Nephron (organoid): ENCODE data around the gene LRBA.

Source experiments
- H3K27ac Mint-ChIP-seq, 3 experiments: 2 replicates each; pipeline ENCODE4 v1.8.0; 2020; ENCODE audit warnings: mixed read lengths in 3 of 3, mild to moderate bottlenecking in 2 of 3, moderate library complexity in 1 of 3
- H3K27me3 Mint-ChIP-seq: 2 replicates; pipeline ENCODE4 v1.8.0; 2021; ENCODE audit warnings: low read depth, mild to moderate bottlenecking, moderate library complexity, mixed read lengths
- H3K36me3 Mint-ChIP-seq: 2 replicates; pipeline ENCODE4 v1.8.0; 2020; ENCODE audit warnings: low read depth, mixed read lengths
- H3K4me1 Mint-ChIP-seq: 2 replicates; pipeline ENCODE4 v1.8.0; 2020; ENCODE audit warnings: mixed read lengths
- H3K4me3 Mint-ChIP-seq, 3 experiments: 2 replicates each; pipeline ENCODE4 v1.8.0; 2020; ENCODE audit warnings: mild to moderate bottlenecking in 3 of 3, mixed read lengths in 3 of 3, moderate library complexity in 2 of 3
- H3K9me3 Mint-ChIP-seq: 2 replicates; pipeline ENCODE4 v1.8.0; 2020; ENCODE audit warnings: mixed read lengths
- TF ChIP-seq, protein P1 (sequence below), 3 experiments: fragments of 200-600 bp; sonication (generic); IDR thresholded peaks; one replicate each; pipeline ENCODE4 v1.5.0; 2021; ENCODE audit warnings: antibody characterized with exemption in 3 of 3; ENCODE audit not compliant: unreplicated experiment in 3 of 3

Gene LRBA

GRCh38 chr4:150476776-150477175, 538.3 kb downstream of the LRBA start:
- TF ChIP-seq, protein P1, sequence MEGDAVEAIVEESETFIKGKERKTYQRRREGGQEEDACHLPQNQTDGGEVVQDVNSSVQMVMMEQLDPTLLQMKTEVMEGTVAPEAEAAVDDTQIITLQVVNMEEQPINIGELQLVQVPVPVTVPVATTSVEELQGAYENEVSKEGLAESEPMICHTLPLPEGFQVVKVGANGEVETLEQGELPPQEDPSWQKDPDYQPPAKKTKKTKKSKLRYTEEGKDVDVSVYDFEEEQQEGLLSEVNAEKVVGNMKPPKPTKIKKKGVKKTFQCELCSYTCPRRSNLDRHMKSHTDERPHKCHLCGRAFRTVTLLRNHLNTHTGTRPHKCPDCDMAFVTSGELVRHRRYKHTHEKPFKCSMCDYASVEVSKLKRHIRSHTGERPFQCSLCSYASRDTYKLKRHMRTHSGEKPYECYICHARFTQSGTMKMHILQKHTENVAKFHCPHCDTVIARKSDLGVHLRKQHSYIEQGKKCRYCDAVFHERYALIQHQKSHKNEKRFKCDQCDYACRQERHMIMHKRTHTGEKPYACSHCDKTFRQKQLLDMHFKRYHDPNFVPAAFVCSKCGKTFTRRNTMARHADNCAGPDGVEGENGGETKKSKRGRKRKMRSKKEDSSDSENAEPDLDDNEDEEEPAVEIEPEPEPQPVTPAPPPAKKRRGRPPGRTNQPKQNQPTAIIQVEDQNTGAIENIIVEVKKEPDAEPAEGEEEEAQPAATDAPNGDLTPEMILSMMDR (IDR thresholded peaks at IDR 0.05; ENCODE audit: unreplicated experiment in 3 of 3), result no peak
- Mint-ChIP-seq H3K9me3 (no peaks in the 10 kb centered on the region), H3K27me3 (no peaks in the 10 kb centered on the region)

DNA sequence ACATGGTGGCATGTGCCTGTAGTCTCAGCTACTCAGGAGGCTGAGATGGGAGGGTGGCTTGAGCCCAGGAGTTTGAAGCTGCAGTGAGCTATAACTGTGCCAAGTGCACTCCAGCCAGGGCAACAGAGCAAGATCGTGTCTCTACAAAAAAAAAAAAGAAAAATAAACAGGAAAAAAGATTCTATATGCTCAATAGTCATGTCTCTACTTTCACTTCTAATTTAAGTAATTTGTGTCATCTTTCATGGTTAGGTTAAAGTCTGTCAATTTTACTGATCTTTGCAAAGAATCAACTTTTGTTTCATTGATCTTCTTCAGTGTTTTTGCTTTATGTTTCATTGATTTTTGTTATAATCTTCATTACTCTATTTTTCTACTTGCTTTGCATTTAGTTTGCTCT, 539.3 kb downstream of the LRBA start:
- H3K27ac Mint-ChIP-seq, result no peak overlapping the region
- no peak overlapping the region for H3K4me3 Mint-ChIP-seq
- no peaks in the 10 kb centered on the region for H3K9me3 Mint-ChIP-seq
- H3K4me1 Mint-ChIP-seq, result no peaks in the 10 kb centered on the region
- no peaks in the 10 kb centered on the region for H3K27me3 Mint-ChIP-seq
- TF ChIP-seq, protein P1 (IDR thresholded peaks at IDR 0.05; ENCODE audit: unreplicated experiment in 3 of 3), result no peak
- H3K36me3 Mint-ChIP-seq, result peaks cover 10% of the 10 kb centered on the region

More at GRCh38 chr4:150476776-150477175, 538.3 kb downstream of the LRBA start:
- Mint-ChIP-seq H3K4me1 (no peaks in the 10 kb centered on the region), H3K27ac (no peak overlapping the region), H3K4me3 (no peak overlapping the region), H3K36me3 (peaks cover 12% of the 10 kb centered on the region)

GRCh38 chr4:150464523-150464922, 550.6 kb downstream of the LRBA start:
- no peaks in the 10 kb centered on the region for H3K4me1 Mint-ChIP-seq
- TF ChIP-seq, protein P1 (IDR thresholded peaks at IDR 0.05; ENCODE audit: unreplicated experiment in 3 of 3), result no peak
- H3K36me3 Mint-ChIP-seq, result peaks cover 8% of the 10 kb centered on the region
- no peaks in the 10 kb centered on the region for H3K27me3 Mint-ChIP-seq
- no peak overlapping the region for H3K27ac Mint-ChIP-seq
- no peak overlapping the region for H3K4me3 Mint-ChIP-seq
- no peaks in the 10 kb centered on the region for H3K9me3 Mint-ChIP-seq

DNA sequence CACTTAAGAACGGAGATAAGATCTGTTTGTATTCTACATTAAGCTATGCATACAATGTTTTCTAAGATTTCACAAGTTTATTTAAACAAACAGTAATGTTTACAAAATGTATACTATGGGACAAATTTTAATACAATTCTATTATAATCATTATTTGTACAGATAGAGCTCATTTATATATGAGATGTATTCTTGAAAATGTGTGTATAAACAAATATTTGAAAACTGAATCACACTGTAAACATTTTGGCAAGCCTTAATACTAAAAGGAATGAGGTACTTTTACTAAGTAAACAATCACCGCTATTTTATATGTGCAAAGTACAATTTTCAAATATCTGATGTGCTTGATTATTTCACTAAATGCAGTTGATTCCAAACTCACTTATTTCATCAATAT, 552.3 kb downstream of the LRBA start:
- Mint-ChIP-seq H3K27me3 (no peaks in the 10 kb centered on the region), H3K4me1 (no peaks in the 10 kb centered on the region), H3K36me3 (peaks cover 8% of the 10 kb centered on the region), H3K9me3 (no peaks in the 10 kb centered on the region), H3K4me3 (no peak overlapping the region), H3K27ac (no peak overlapping the region)
- TF ChIP-seq, protein P1 (IDR thresholded peaks at IDR 0.05; ENCODE audit: unreplicated experiment in 3 of 3), result no peak

GRCh38 chr4:150461957-150462356, 553.1 kb downstream of the LRBA start:
- Mint-ChIP-seq H3K4me3 (no peak overlapping the region), H3K4me1 (no peaks in the 10 kb centered on the region), H3K27me3 (no peaks in the 10 kb centered on the region), H3K36me3 (peaks cover 8% of the 10 kb centered on the region), H3K9me3 (no peaks in the 10 kb centered on the region), H3K27ac (no peak overlapping the region)
- TF ChIP-seq, protein P1 (IDR thresholded peaks at IDR 0.05; ENCODE audit: unreplicated experiment in 3 of 3), result no peak

- Mint-ChIP-seq H3K4me3 (no peak overlapping the region), H3K27me3 (no peaks in the 10 kb centered on the region), H3K4me1 (no peaks in the 10 kb centered on the region), H3K36me3 (peaks cover 12% of the 10 kb centered on the region), H3K27ac (no peak overlapping the region), H3K9me3 (peaks cover 3% of the 10 kb centered on the region)
- TF ChIP-seq, protein P1 (IDR thresholded peaks at IDR 0.05; ENCODE audit: unreplicated experiment in 3 of 3), result no peak
Observed at GRCh38 chr4:150457802-150458201, 557.3 kb downstream of the LRBA start.
